Duodenal mucosa (tissue), 2 donors: ENCODE results near the gene USP10.
"Not testable (repeated sequence)": the region's sequence is repeated elsewhere in the genome, so short reads cannot be mapped to it uniquely, and the experiment has no call there.

Experiments
- H3K27ac ChIP-seq: one replicate; pipeline ENCODE4 v1.7.0; 2013; ENCODE audit warnings: low read depth, low read length
- H3K27me3 ChIP-seq, 2 donors: one replicate each; pipeline ENCODE4 v1.7.0; 2013; ENCODE audit warnings: low read length in 2 of 2, control low read depth in 1 of 2; ENCODE audit not compliant: insufficient read depth in 2 of 2, control insufficient read depth in 1 of 2
- H3K36me3 ChIP-seq, 2 donors: one replicate each; pipeline ENCODE4 v1.7.0; 2013; ENCODE audit warnings: low read length in 2 of 2, control low read depth in 1 of 2; ENCODE audit not compliant: insufficient read depth in 2 of 2, control insufficient read depth in 1 of 2
- H3K4me1 ChIP-seq, 2 donors: one replicate each; pipeline ENCODE4 v1.7.0; 2013; ENCODE audit warnings: low read length in 2 of 2, control low read depth in 1 of 2; ENCODE audit not compliant: insufficient read depth in 2 of 2, control insufficient read depth in 1 of 2
- H3K4me3 ChIP-seq, 2 donors: one replicate each; pipeline ENCODE4 v1.7.0; 2013; ENCODE audit warnings: low read length in 2 of 2, low read depth in 1 of 2
- H3K9ac ChIP-seq, 2 donors: one replicate each; pipeline ENCODE4 v1.7.0; 2013; ENCODE audit warnings: low read length in 2 of 2, low read depth in 1 of 2
- H3K9me3 ChIP-seq, 2 donors: one replicate each; pipeline ENCODE4 v1.7.0; 2013; ENCODE audit warnings: low read length in 2 of 2, control low read depth in 1 of 2; ENCODE audit not compliant: control insufficient read depth in 1 of 2

USP10 gene

GRCh38 chr16:84692451-84693214, 7.2 kb upstream of the USP10 start:
- Histone ChIP-seq H3K9ac (no peak overlapping the region), H3K9me3 (no peaks in the 10 kb centered on the region), H3K36me3 (no peaks in the 10 kb centered on the region), H3K27ac (no peak overlapping the region), H3K4me1 (peaks cover 8 to 10% of the 10 kb centered on the region in 2 donors), H3K27me3 (no peaks in the 10 kb centered on the region), H3K4me3 (no peak overlapping the region)

DNA sequence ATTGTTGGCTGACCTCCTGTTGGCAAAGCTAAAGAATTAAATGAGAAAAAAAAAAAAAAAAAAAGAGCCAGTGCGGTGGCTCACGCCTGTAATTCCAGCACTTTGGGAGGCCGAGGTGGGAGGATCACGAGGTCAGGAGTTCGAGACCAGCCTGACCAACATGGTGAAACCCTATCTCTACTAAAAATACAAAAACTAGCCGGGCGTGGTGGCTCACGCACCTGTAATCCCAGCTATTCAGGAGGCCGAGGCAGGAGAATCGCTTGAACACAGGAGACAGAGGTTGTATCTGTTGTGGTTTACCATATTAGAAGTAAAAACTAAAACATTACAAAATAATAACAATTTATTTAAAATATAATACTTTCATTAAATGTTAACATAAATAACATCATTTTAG, 5.9 kb upstream of the USP10 start:
- H3K36me3 ChIP-seq, H3K9ac ChIP-seq, H3K27me3 ChIP-seq: not testable (repeated sequence)

GRCh38 chr16:84694980-84695379, 4.8 kb upstream of the USP10 start:
- Histone ChIP-seq H3K27ac (no peak overlapping the region), H3K9me3 (no peaks in the 10 kb centered on the region), H3K27me3 (no peaks in the 10 kb centered on the region), H3K4me1 (peaks cover 14 to 15% of the 10 kb centered on the region in 2 donors), H3K36me3 (no peaks in the 10 kb centered on the region), H3K4me3 (no peak overlapping the region), H3K9ac (no peak overlapping the region)

More for the DNA sequence above, 5.9 kb upstream of the USP10 start:
- not testable (repeated sequence) for H3K27ac ChIP-seq, H3K9me3 ChIP-seq, H3K4me3 ChIP-seq
- peaks cover 8 to 10% of the 10 kb centered on the region in 2 donors for H3K4me1 ChIP-seq

DNA sequence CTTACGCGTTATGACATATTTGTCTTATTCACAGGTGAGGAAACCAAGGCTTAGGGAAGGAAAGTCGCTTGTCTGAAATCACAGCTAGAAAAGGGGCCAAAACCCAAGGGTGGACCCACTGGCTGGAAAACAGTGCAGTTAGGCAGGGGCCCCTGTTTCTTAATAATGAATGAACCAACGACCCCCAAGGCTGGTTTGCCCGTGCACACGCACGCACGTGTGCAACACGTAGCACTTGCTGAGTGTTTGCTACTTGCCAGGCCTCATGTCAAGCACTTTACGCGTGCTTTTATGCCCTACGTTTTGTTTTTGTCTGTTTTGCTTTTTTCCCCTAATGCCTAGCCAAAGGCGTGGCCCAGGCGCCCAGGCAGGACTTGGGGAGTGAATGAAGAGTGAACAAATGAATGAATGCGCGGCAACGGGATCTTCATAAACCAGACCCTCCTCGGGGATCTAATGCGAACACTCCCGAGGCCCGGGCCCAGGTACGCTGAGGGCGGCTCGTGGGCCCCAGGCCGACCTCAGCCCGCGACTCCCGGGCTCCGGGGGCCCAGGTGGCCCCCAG, 571 bp upstream of the USP10 start:
- no peaks in the 10 kb centered on the region for H3K9me3 ChIP-seq
- H3K27me3 ChIP-seq = no peaks in the 10 kb centered on the region
- no peaks in the 10 kb centered on the region for H3K36me3 ChIP-seq
- peak overlapping the region; percentile 44 to 55 for H3K9ac ChIP-seq
- H3K4me3 ChIP-seq = peak overlapping the region; percentile 75 to 94
- H3K27ac ChIP-seq = no peak overlapping the region
- peaks cover 20 to 29% of the 10 kb centered on the region in 2 donors for H3K4me1 ChIP-seq

GRCh38 chr16:84700446-84701300, 873 bp downstream of the USP10 start:
- Histone ChIP-seq H3K9ac (peak overlapping the region; percentile 79 to 90), H3K27me3 (no peaks in the 10 kb centered on the region), H3K36me3 (no peaks in the 10 kb centered on the region), H3K4me1 (peaks cover 31 to 37% of the 10 kb centered on the region in 2 donors), H3K4me3 (peak overlapping the region; percentile 85 to 94), H3K27ac (peak overlapping the region; percentile 30), H3K9me3 (no peaks in the 10 kb centered on the region)

DNA sequence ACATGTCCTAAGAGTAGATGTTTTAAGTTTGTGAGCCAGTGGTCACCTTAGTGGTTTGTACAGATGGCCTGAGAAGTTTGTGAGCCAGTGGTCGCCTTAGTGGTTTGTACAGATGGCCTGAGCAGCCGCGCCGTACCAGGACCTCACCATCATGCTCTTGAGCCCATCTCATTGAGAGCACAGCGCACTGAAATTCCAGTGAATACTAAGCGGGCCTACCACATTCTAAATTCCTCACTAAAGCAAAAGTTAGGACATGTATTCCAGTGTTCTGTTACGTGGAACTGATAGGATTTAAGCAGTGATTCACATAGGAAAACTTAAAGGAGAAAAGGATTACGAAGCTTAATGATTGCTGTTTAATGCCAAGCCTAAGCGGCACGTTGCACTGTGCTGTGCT, 3.9 kb downstream of the USP10 start:
- H3K27me3 ChIP-seq = no peaks in the 10 kb centered on the region
- H3K4me3 ChIP-seq = no peak overlapping the region
- peaks cover 37 to 39% of the 10 kb centered on the region in 2 donors for H3K4me1 ChIP-seq
- H3K27ac ChIP-seq = no peak overlapping the region
- no peak overlapping the region for H3K9ac ChIP-seq
- peaks cover 0 to under 1% of the 10 kb centered on the region in 2 donors for H3K36me3 ChIP-seq
- H3K9me3 ChIP-seq = no peaks in the 10 kb centered on the region

- Histone ChIP-seq H3K36me3 (peaks cover 0 to 6% of the 10 kb centered on the region in 2 donors), H3K4me1 (peaks cover 39 to 40% of the 10 kb centered on the region in 2 donors)
These were observed 4.5 kb downstream of the USP10 start for GRCh38 chr16:84704253-84704652.

GRCh38 chr16:84706856-84707255, 7.1 kb downstream of the USP10 start:
- Histone ChIP-seq H3K4me1 (peaks cover 35 to 37% of the 10 kb centered on the region in 2 donors), H3K9me3 (no peaks in the 10 kb centered on the region), H3K27me3 (no peaks in the 10 kb centered on the region), H3K4me3 (no peak overlapping the region), H3K36me3 (peaks cover 0 to 8% of the 10 kb centered on the region in 2 donors), H3K9ac (no peak overlapping the region), H3K27ac (no peak overlapping the region)

More at GRCh38 chr16:84704253-84704652, 4.5 kb downstream of the USP10 start:
- no peaks in the 10 kb centered on the region for H3K9me3 ChIP-seq
- H3K27ac ChIP-seq = no peak overlapping the region
- H3K27me3 ChIP-seq = no peaks in the 10 kb centered on the region
- peak overlapping the region in 1 of 2 donors; percentile 24 for H3K4me3 ChIP-seq
- no peak overlapping the region for H3K9ac ChIP-seq

DNA sequence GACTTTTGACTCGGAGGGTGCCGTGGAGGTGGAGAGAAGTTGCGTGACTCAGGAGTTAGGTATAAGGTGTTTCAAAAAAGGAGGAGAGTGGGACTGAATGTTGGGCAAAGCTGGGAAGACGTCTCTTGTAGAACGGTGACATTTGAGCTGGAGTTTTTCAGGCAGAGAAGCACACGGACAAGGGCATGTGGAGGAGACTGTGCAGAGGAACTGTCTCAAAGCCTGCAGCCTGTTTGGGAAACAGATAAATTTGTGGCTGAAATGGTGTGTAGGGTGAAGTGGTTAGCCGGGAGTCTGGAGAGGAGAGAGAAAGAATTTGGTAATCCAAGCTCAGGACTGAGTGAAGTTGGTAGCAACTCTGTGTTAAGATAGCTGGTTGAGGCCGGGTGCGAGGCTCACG, 9.8 kb downstream of the USP10 start:
- Histone ChIP-seq H3K27ac (no peak overlapping the region), H3K36me3 (peaks cover 0 to 8% of the 10 kb centered on the region in 2 donors), H3K4me1 (peaks cover 16 to 36% of the 10 kb centered on the region in 2 donors), H3K27me3 (no peaks in the 10 kb centered on the region), H3K9me3 (no peaks in the 10 kb centered on the region), H3K4me3 (no peak overlapping the region), H3K9ac (no peak overlapping the region)

GRCh38 chr16:84710686-84711085, 10.9 kb downstream of the USP10 start:
- Histone ChIP-seq H3K9me3 (no peaks in the 10 kb centered on the region), H3K27ac (no peak overlapping the region), H3K36me3 (peaks cover 0 to 9% of the 10 kb centered on the region in 2 donors), H3K4me1 (peaks cover 11 to 28% of the 10 kb centered on the region in 2 donors), H3K4me3 (no peak overlapping the region), H3K27me3 (no peaks in the 10 kb centered on the region), H3K9ac (no peak overlapping the region)
